Chondrocyte (in vitro differentiated cells): ENCODE measurements around the gene RAD51B. TPM values are rescaled to one million over a fixed set of nuclear protein-coding genes. Genes with fewer than 3 reads are reported as not detected.

Experiments
- DNase-seq: peaks from one replicate; pipeline ENCODE4 v3.0.0; 2021; ENCODE audit warnings: mixed read lengths, low spot score
- H3K27ac Mint-ChIP-seq: one replicate; pipeline ENCODE4 v1.8.0; 2021; ENCODE audit warnings: mild to moderate bottlenecking, moderate library complexity, mixed read lengths; ENCODE audit not compliant: unreplicated experiment
- H3K27me3 Mint-ChIP-seq: 2 replicates; pipeline ENCODE4 v1.8.0; 2021; ENCODE audit warnings: low read depth, mixed read lengths
- H3K36me3 Mint-ChIP-seq: 2 replicates; pipeline ENCODE4 v1.8.0; 2021; ENCODE audit warnings: low read depth, mixed read lengths
- H3K4me1 Mint-ChIP-seq: 2 replicates; pipeline ENCODE4 v1.8.0; 2021; ENCODE audit warnings: low read depth, mild to moderate bottlenecking, mixed read lengths
- H3K4me3 Mint-ChIP-seq: one replicate; pipeline ENCODE4 v1.8.0; 2021; ENCODE audit warnings: mild to moderate bottlenecking, moderate library complexity, mixed read lengths; ENCODE audit not compliant: unreplicated experiment
- H3K9me3 Mint-ChIP-seq: 2 replicates; pipeline ENCODE4 v1.8.0; 2021; ENCODE audit warnings: low read depth, mixed read lengths
- total RNA-seq: library from RNA; stranded (reverse); gene quantifications from 3 replicates; pipeline ENCODE4 v1.2.1, GENCODE V29; 2021
- TF ChIP-seq, protein P1 (sequence below): fragments of 200-600 bp; sonication (generic); IDR thresholded peaks from 2 replicates; pipeline ENCODE4 v1.5.0; 2021; ENCODE audit warnings: antibody characterized with exemption, mild to moderate bottlenecking, moderate library complexity

RAD51B gene
- total RNA-seq, 1 donor from 2014 or later: 8.2 TPM

DNA sequence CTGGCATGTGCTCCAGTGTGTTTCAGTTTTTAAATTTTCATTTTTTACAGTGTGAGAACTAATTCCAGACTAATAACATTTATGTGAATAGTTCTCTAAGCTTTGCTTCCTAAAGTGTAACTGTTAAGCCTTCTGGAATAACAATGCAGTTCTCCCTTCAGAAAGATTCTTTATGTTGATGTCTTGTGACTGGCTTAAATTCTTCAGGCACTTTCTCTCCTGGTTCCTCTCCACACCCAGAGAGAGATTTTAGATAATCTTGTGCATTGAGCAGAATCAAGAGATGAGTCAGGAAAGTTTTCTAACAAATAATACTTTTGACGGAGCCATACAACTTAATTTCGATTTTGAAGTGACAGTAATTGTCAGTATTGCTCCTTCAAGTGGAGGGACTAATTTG, 118.5 kb downstream of the RAD51B start:
- Mint-ChIP-seq H3K4me3 (no peak overlapping the region), H3K9me3 (no peaks in the 10 kb centered on the region), H3K4me1 (peaks cover 41% of the 10 kb centered on the region), H3K27ac (no peak overlapping the region), H3K36me3 (no peaks in the 10 kb centered on the region), H3K27me3 (no peaks in the 10 kb centered on the region)
- no peak for DNase-seq
- TF ChIP-seq, protein P1, sequence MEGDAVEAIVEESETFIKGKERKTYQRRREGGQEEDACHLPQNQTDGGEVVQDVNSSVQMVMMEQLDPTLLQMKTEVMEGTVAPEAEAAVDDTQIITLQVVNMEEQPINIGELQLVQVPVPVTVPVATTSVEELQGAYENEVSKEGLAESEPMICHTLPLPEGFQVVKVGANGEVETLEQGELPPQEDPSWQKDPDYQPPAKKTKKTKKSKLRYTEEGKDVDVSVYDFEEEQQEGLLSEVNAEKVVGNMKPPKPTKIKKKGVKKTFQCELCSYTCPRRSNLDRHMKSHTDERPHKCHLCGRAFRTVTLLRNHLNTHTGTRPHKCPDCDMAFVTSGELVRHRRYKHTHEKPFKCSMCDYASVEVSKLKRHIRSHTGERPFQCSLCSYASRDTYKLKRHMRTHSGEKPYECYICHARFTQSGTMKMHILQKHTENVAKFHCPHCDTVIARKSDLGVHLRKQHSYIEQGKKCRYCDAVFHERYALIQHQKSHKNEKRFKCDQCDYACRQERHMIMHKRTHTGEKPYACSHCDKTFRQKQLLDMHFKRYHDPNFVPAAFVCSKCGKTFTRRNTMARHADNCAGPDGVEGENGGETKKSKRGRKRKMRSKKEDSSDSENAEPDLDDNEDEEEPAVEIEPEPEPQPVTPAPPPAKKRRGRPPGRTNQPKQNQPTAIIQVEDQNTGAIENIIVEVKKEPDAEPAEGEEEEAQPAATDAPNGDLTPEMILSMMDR: no peak

DNA sequence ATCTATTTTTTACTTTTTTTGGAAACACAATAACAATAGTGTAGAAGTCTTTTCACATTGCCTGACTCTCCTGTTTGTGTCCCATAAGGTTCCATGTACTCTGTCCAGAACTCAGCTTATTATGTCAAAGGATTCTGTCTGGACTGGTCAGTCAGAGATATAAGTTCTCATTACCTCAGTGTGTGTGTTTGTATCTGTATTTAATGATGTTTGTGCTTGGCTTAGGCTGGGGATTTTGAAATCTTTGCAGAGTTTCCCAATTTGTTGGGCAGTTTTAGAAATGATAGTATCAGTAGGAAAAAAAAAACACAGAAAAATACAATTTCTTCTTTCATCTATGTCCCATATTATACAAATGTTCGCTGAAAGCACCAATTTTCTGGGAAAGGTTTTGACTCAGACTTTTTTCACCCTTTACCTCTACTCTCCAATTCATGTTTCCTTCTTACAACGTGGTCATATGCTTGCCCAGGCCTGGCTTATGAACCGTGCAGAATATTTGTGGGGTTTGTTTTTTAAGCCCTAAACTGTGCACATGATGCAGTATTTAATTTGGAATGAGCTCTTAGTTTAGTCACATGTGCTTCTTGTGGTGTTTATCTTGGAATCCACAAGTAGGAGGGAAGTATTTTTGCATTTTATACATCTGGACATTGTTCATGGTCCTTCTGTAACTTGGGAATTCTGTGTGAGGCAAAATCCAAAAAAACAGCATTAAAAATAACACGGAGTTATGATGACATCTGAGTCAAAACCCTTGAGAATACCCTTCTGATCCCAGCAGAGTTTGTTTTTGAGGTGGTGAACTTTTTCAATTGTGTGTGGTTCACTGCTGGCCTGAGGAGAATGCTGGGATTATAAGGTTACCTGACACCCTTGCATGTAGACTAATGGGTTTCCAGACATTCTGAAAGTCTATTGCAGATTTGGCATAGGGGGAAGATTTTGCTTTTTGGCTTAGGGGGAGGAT, 121.2 kb downstream of the RAD51B start:
- Mint-ChIP-seq H3K27me3 (no peaks in the 10 kb centered on the region), H3K27ac (peak overlapping the region; percentile 87), H3K9me3 (no peaks in the 10 kb centered on the region), H3K36me3 (no peaks in the 10 kb centered on the region), H3K4me1 (peaks cover 54% of the 10 kb centered on the region), H3K4me3 (peak overlapping the region; percentile 2)
- no peak for DNase-seq
- TF ChIP-seq, protein P1: no peak

DNA sequence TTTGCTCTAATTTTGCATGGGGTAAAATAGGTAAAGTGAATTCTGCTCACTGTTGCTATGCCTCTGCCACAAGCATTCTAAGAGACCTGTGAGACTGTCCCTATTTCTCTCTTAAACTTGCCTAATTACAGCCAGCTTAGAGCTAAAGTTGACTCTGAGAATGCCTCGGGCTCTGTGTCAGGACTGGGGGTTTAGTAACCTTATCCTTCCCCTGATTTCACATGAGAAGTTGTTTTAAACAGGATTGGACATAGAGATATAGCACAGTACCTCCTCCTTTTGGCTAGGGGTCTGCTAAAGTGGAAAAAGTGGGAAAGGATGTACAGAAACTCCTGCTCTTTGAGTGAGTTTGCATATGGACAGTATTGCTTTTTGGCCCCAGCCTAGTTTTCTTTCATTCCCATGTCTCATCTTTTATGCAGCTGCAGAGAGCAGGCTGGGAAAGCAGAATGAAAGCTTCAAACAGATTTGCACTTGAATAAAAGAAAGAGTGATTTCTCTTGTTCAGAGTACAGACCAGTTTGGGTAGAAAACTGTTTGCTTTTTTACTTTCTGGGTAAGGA, 122.0 kb downstream of the RAD51B start:
- Mint-ChIP-seq H3K4me3 (no peak overlapping the region), H3K27me3 (no peaks in the 10 kb centered on the region)
- TF ChIP-seq, protein P1: no peak

DNA sequence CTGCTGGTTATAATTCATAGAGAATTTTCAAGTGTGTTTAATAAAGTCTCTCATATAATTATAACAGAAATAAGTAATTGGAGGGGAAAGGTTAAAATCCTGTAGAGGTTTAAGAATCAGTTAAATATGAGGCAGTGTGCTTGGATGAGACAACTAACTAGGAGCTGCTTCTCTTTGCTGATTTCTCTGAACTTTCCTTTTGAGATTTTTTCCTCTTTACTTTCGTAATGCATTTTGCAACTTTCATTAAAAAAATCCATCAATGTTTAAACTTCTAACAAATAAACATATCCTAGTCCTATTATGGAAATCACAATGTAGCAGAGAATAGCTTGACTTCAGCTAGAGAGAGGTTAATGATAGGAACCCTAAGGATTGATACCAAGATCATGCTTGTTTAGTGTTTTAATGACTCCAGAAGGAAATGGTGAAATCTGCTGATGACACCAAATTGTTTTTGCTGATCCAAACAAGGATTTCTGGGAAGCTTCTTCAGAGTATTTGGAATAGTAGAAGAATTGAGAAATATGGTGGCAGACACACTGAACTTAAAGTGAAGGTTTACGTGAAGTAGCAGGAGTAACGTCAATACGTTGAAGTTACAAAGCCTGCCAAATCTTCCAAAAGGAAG, 122.6 kb downstream of the RAD51B start:
- H3K27ac Mint-ChIP-seq: peak overlapping the region; percentile 87
- no peaks in the 10 kb centered on the region for H3K27me3 Mint-ChIP-seq
- no peaks in the 10 kb centered on the region for H3K36me3 Mint-ChIP-seq
- peaks cover 54% of the 10 kb centered on the region for H3K4me1 Mint-ChIP-seq
- TF ChIP-seq, protein P1: no peak
- H3K4me3 Mint-ChIP-seq: no peak overlapping the region
- H3K9me3 Mint-ChIP-seq: no peaks in the 10 kb centered on the region
- no peak for DNase-seq

More for the DNA sequence above, 122.0 kb downstream of the RAD51B start:
- DNase-seq: no peak
- peaks cover 54% of the 10 kb centered on the region for H3K4me1 Mint-ChIP-seq
- H3K9me3 Mint-ChIP-seq: no peaks in the 10 kb centered on the region
- peak overlapping the region; percentile 87 for H3K27ac Mint-ChIP-seq
- no peaks in the 10 kb centered on the region for H3K36me3 Mint-ChIP-seq

DNA sequence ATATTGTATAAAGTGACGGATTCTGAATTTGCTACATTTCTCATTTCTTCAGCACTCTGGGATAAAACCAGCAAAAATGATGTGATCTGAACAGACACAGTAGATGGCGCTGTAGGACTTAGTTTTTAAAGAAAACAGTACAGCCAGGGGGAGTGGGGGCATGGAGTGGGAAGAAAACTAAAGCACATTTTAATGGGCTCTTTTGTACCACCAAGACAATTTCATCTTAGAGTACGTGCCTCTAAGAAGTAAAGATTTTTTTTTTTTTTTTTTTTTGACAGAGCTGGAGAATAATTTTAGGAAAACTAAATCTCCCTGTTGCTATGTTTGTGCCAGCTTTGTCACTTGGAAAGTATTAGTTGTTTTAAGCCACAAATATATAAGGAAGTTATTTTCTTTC, 124.4 kb downstream of the RAD51B start:
- TF ChIP-seq, protein P1: peak; percentile 93
- Mint-ChIP-seq H3K27ac (peak overlapping the region; percentile 69), H3K4me1 (peaks cover 43% of the 10 kb centered on the region), H3K27me3 (no peaks in the 10 kb centered on the region), H3K4me3 (no peak overlapping the region), H3K36me3 (no peaks in the 10 kb centered on the region), H3K9me3 (no peaks in the 10 kb centered on the region)
- no peak for DNase-seq
